HepG2 (cell line): ENCODE measurements around the gene FCAMR. TPM values are rescaled to one million over a fixed set of nuclear protein-coding genes. Genes with fewer than 3 reads are reported as not detected.

ENCODE experiments used
- AHR ChIP-seq: IDR thresholded peaks from 2 replicates; pipeline ENCODE4 v1.6.1; 2018; ENCODE audit warnings: missing genetic modification reagents, missing compliant biosample characterization
- ATRX ChIP-seq: sonication (generic); formaldehyde crosslinking; IDR thresholded peaks from 2 replicates; pipeline ENCODE4 v1.4.0; 2020; ENCODE audit warnings: missing genetic modification reagents, borderline replicate concordance
- ISX ChIP-seq: sonication (generic); formaldehyde crosslinking; conservative IDR thresholded peaks from 2 replicates; pipeline ENCODE4 v1.5.0; 2020; ENCODE audit warnings: missing genetic modification reagents
- MAF1 ChIP-seq: sonication (generic); formaldehyde crosslinking; IDR thresholded peaks from 2 replicates; pipeline ENCODE4 v1.5.0; 2020; ENCODE audit warnings: missing genetic modification reagents, borderline replicate concordance
- MLLT10 ChIP-seq: sonication (generic); formaldehyde crosslinking; IDR thresholded peaks from 2 replicates; pipeline ENCODE4 v1.4.0; 2020; ENCODE audit warnings: missing genetic modification reagents
- MXD4 ChIP-seq: IDR thresholded peaks from 2 replicates; pipeline ENCODE4 v1.6.1; 2016; ENCODE audit warnings: mild to moderate bottlenecking, missing biosample characterization, missing genetic modification reagents
- RAD51 ChIP-seq: fragments of 450-650 bp; IDR thresholded peaks from 2 replicates; pipeline ENCODE4 v1.6.1; 2016; ENCODE audit warnings: borderline replicate concordance
- RFX3 ChIP-seq: IDR thresholded peaks from 2 replicates; pipeline ENCODE4 v1.6.1; 2016; ENCODE audit warnings: missing biosample characterization, missing genetic modification reagents
- RORA ChIP-seq: sonication (generic); formaldehyde crosslinking; IDR thresholded peaks from 2 replicates; pipeline ENCODE4 v1.5.0; 2020; ENCODE audit warnings: mild to moderate bottlenecking, missing genetic modification reagents, moderate library complexity
- SMARCE1 ChIP-seq: fragments of 450-650 bp; IDR thresholded peaks from 2 replicates; pipeline ENCODE4 v1.6.1; 2017; ENCODE audit warnings: borderline replicate concordance
- TCF12 ChIP-seq, 2 experiments: fragments of 450-650 bp in 1 of 2; sonication (generic) in 1 of 2; formaldehyde crosslinking in 1 of 2; IDR thresholded peaks; 2 replicates each; pipeline versions ENCODE4 v1.6.1 to v1.8.0; 2017 to 2022; ENCODE audit warnings: antibody characterized with exemption in 1 of 2, mild to moderate bottlenecking in 1 of 2, missing genetic modification reagents in 1 of 2, moderate library complexity in 1 of 2
- TFE3 ChIP-seq: IDR thresholded peaks from 2 replicates; pipeline ENCODE4 v1.6.1; 2016
- ZBTB14 ChIP-seq: sonication (generic); formaldehyde crosslinking; IDR thresholded peaks from 2 replicates; pipeline ENCODE4 v1.4.0; 2020; ENCODE audit warnings: missing genetic modification reagents
- ZBTB21 ChIP-seq: sonication (generic); formaldehyde crosslinking; IDR thresholded peaks from 2 replicates; pipeline ENCODE4 v1.4.0; 2020; ENCODE audit warnings: missing genetic modification reagents
- ZEB1 ChIP-seq: IDR thresholded peaks from 2 replicates; pipeline ENCODE4 v1.6.1; 2012; ENCODE audit warnings: mild to moderate bottlenecking, low read depth, inconsistent platforms; ENCODE audit not compliant: insufficient replicate concordance
- ZKSCAN8 ChIP-seq: IDR thresholded peaks from 2 replicates; pipeline ENCODE4 v1.6.1; 2016; ENCODE audit warnings: borderline replicate concordance, missing genetic modification reagents, missing compliant biosample characterization
- ZNF264 ChIP-seq: sonication (generic); formaldehyde crosslinking; IDR thresholded peaks from 2 replicates; pipeline ENCODE4 v1.4.0; 2020; ENCODE audit warnings: missing genetic modification reagents
- ZNF275 ChIP-seq: sonication (generic); formaldehyde crosslinking; IDR thresholded peaks from 2 replicates; pipeline ENCODE4 v1.8.0; 2022; ENCODE audit warnings: missing genetic modification reagents, mild to moderate bottlenecking, inconsistent platforms, borderline replicate concordance
- ZNF317 ChIP-seq: sonication (generic); formaldehyde crosslinking; IDR thresholded peaks from 2 replicates; pipeline ENCODE4 v1.5.0; 2020; ENCODE audit warnings: mild to moderate bottlenecking, missing genetic modification reagents
- ZNF343 ChIP-seq: sonication (generic); formaldehyde crosslinking; IDR thresholded peaks from 2 replicates; pipeline ENCODE4 v1.4.0; 2020; ENCODE audit warnings: mild to moderate bottlenecking, missing genetic modification reagents
- ZNF556 ChIP-seq: sonication (generic); formaldehyde crosslinking; IDR thresholded peaks from 2 replicates; pipeline ENCODE4 v1.4.0; 2020; ENCODE audit warnings: mild to moderate bottlenecking, missing genetic modification reagents, borderline replicate concordance
- ZNF747 ChIP-seq: sonication (generic); formaldehyde crosslinking; IDR thresholded peaks from 2 replicates; pipeline ENCODE4 v1.8.1; 2023; ENCODE audit warnings: missing genetic modification reagents, mild to moderate bottlenecking, borderline replicate concordance
- ZNF841 ChIP-seq: sonication (generic); formaldehyde crosslinking; IDR thresholded peaks from 2 replicates; pipeline ENCODE4 v1.8.1; 2023; ENCODE audit warnings: missing genetic modification reagents, borderline replicate concordance
- polyA plus RNA-seq, 8 experiments: library from polyadenylated mRNA; depleted of rRNA in 3 of 8; stranded (reverse) in 7 of 8; unstranded in 1 of 8; fragments of >200 nt; fragmentation: Illumina TruSeq in 4 of 8; extraction: Trizol in 4 of 8; gene quantifications; 2 replicates each; pipeline versions ENCODE4 v1.2.1 to v1.2.3, GENCODE V29; 2011 to 2016; ENCODE audit warnings: low read depth in 4 of 8, missing spikeins in 1 of 8, mixed read lengths in 1 of 8; ENCODE audit not compliant: insufficient read depth in 1 of 8
- total RNA-seq, 5 experiments: library from RNA; depleted of rRNA; stranded (reverse); fragments of >200 nt; fragmentation: Illumina TruSeq; extraction: Trizol; gene quantifications; 2 replicates each; pipeline ENCODE4 v1.2.3, GENCODE V29; 2016; ENCODE audit warnings: low read depth in 1 of 5
- TF ChIP-seq, protein P1 (sequence below): sonication (generic); formaldehyde crosslinking; IDR thresholded peaks from 2 replicates; pipeline ENCODE4 v1.8.0; 2022; ENCODE audit warnings: missing genetic modification reagents, mild to moderate bottlenecking, borderline replicate concordance

The FCAMR gene
- total and polyA plus RNA-seq, 2 of the 13 experiments (the other 11 are each of a cell fraction or from before 2014, with no cell fraction given), result not detected

- TF ChIP-seq ZEB1 (no peak), TCF12 (IDR thresholded peaks at IDR 0.05) (no peak), TCF12 (CRISPR knock-in tag; IDR thresholded peaks at IDR 0.05) (no peak), SMARCE1 (no peak), ZNF841 (CRISPR knock-in tag) (no peak), ZBTB21 (CRISPR knock-in tag) (no peak), ZNF747 (CRISPR knock-in tag) (no peak), AHR (CRISPR knock-in tag) (no peak), MXD4 (CRISPR knock-in tag) (no peak), RORA (CRISPR knock-in tag) (no peak), ZKSCAN8 (CRISPR knock-in tag) (peak; percentile 30; the same call in 1 of the 2 replicates), TFE3 (CRISPR knock-in tag) (no peak), ZBTB14 (CRISPR knock-in tag) (no peak), ZNF317 (CRISPR knock-in tag) (no peak), MLLT10 (CRISPR knock-in tag) (no peak), ZNF264 (CRISPR knock-in tag) (no peak), RAD51 (no peak), ZNF343 (CRISPR knock-in tag) (0 out of 2 replicates have a peak, but pooled peaks have one; percentile 48), RFX3 (no peak), ZNF556 (no peak), ISX (CRISPR knock-in tag) (no peak), MAF1 (no peak), ZNF275 (no peak), ATRX (CRISPR knock-in tag) (no peak)
- TF ChIP-seq, protein P1, sequence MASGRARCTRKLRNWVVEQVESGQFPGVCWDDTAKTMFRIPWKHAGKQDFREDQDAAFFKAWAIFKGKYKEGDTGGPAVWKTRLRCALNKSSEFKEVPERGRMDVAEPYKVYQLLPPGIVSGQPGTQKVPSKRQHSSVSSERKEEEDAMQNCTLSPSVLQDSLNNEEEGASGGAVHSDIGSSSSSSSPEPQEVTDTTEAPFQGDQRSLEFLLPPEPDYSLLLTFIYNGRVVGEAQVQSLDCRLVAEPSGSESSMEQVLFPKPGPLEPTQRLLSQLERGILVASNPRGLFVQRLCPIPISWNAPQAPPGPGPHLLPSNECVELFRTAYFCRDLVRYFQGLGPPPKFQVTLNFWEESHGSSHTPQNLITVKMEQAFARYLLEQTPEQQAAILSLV (CRISPR knock-in tag), result no peak
Measured at GRCh38 chr1:207009182-207009850, 39.1 kb upstream of the FCAMR start (continued).
